GM12892 (cell line): ENCODE measurements around the gene PTMS.

Source experiments
- POLR2A ChIP-seq: IDR thresholded peaks from 2 replicates; pipeline ENCODE4 v1.6.1; 2011; ENCODE audit warnings: low read depth, low read length, control low read depth
- TAF1 ChIP-seq: IDR thresholded peaks from 2 replicates; pipeline ENCODE4 v1.6.1; 2011; ENCODE audit warnings: low read depth, mild to moderate bottlenecking, control low read depth, low read length, borderline replicate concordance

- no peak for TF ChIP-seq POLR2A
- TF ChIP-seq TAF1: no peak
Observed at GRCh38 chr12:6753772-6754356, 12.3 kb upstream of the PTMS start.
